T-helper 2 cell (primary cell): ENCODE measurements around the gene PCDHGB4.
"Not testable (repeated sequence)": the region's sequence is repeated elsewhere in the genome, so short reads cannot be mapped to it uniquely, and the experiment has no call there.

Source experiments
- DNase-seq, 5 experiments: peaks; one replicate each; pipeline versions ENCODE4 v3.0.0 to v3.0.0-alpha.2; 2012 to 2022

PCDHGB4 gene

DNA sequence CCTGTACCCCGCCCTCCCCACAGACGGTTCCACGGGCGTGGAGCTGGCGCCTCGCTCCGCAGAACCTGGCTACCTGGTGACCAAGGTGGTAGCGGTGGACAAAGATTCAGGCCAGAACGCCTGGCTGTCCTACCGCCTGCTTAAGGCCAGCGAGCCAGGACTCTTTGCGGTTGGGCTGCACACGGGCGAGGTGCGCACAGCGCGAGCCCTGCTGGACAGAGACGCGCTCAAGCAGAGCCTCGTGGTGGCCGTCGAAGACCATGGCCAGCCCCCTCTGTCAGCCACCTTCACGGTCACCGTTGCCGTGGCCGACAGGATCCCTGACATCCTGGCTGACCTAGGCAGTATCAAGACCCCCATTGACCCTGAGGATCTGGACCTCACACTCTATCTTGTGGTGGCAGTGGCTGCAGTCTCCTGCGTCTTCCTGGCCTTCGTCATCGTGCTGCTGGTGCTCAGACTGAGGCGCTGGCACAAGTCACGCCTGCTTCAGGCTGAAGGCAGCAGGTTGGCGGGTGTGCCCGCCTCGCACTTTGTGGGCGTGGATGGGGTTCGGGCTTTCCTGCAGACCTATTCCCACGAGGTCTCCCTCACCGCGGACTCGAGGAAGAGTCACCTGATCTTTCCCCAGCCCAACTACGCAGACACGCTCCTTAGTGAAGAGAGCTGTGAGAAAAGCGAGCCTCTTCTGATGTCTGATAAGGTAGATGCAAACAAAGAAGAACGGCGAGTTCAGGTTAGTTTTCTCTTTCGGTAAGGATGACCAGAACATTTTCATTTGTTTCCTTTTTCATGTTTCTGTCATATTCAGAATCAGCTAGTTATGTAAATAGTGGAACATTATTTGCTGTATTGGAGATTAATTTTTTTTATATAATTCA is 21.2 kb upstream of the PCDHGB4 start:
- no peak for DNase-seq

DNA sequence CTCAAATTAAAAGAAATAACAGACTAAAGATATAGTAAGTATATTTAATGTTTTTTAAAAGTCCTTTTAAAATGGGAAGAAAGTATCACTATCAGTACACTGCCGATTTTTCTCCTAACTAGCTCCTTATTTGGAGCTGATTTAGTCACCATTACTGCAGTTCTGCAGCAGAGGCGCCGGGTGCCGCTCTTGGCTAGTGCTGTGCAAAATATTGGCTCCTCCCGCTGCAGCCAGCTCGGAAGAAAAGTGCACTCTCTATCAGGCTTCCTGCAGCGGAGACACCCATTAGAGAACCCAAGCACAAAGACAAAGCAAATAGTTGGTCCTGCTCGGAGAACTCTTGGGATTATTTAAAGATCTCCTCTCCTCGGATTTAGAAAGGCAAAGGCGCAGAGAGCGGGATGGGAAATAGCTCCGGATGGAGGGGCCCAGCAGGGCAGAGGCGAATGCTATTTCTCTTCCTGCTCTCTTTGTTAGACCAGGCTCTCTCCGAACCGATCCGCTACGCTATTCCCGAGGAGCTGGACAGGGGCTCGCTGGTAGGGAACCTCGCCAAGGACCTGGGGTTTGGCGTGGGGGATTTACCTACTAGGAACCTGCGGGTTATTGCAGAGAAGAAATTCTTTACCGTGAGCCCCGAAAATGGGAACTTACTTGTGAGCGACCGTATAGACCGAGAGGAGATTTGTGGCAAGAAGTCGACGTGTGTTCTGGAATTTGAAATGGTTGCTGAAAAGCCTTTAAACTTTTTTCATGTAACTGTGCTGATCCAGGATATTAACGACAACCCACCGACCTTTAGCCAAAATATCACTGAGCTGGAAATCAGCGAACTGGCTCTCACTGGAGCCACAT is 17.3 kb upstream of the PCDHGB4 start, which contains the start of gene PCDHGB3:
TSS of gene PCDHGB3 (plus strand) at position 249 of the 855 bp plus-strand sequence. CDS start at position 402, 153 bp downstream.
- DNase-seq: peak in 2 of 5 experiments; percentile 30 to 52

DNA sequence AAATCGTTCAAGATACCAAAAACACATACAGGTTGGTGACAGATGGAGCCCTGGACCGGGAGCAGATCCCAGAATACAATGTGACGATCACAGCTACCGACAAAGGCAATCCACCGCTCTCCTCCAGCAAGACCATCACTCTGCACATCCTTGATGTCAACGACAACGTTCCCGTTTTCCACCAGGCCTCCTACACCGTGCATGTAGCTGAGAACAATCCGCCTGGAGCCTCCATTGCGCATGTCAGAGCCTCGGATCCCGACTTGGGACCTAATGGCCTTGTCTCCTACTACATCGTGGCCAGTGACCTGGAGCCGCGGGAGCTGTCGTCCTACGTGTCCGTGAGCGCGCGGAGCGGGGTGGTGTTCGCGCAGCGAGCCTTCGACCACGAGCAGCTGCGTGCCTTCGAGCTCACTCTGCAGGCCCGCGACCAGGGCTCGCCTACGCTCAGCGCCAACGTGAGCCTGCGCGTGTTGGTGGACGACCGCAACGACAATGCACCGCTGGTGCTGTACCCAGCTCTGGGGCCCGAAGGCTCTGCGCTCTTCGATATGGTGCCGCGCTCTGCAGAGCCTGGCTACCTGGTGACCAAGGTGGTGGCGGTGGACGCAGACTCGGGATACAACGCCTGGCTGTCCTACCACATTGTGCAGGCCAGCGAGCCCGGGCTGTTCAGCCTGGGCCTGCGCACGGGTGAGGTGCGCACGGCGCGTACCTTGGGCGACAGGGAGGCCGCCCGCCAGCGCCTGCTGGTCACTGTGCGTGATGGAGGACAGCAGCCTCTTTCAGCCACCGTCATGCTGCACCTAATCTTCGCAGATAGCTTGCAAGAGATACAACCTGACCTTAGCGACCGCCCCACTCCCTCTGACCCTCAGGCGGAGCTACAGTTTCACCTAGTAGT is 15.7 kb upstream of the PCDHGB4 start:
- no peak for DNase-seq

DNA sequence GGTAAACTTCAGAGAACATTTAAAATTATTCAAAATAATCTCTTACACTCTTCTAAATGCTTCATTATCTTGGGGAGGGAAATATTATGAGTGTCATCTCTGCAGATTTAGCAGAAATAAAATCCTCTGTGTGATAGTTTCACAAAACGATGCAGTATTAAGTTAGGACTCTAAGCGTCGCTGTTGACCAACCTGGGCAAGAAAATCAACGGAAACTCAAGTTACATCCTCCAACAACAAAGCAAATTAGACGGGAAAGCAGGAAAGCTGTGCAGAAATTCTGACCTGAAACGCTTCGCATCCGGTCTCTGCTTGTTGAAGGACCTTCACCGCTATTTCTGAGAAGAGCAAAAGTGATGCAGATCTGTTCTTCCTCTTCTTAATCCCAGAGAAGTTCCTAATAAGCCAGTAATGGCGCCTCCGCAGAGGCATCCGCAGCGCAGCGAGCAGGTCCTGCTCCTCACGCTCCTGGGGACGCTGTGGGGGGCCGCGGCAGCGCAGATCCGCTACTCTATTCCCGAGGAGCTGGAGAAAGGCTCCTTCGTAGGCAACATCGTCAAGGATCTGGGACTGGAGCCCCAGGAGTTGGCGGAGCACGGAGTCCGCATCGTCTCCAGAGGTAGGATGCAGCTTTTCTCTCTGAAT is 13.7 kb upstream of the PCDHGB4 start, which contains the start of gene PCDHGA6:
TSS of gene PCDHGA6 (plus strand) at position 219 of the 645 bp plus-strand sequence. CDS start at position 412, 193 bp downstream.
- DNase-seq: no peak

DNA sequence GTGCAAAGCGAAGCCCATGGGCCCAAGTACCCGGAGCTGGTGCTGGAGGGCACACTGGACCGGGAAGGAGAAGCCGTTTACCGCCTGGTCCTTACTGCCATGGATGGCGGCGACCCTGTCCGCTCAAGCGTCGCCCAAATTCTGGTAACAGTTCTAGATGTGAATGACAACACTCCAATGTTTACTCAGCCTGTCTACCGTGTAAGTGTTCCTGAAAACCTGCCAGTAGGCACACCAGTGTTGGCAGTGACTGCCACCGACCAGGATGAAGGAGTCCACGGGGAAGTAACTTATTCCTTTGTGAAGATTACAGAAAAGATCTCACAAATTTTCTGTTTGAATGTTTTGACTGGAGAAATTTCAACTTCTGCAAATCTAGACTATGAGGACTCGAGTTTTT is 12.9 kb upstream of the PCDHGB4 start:
- DNase-seq: no peak

DNA sequence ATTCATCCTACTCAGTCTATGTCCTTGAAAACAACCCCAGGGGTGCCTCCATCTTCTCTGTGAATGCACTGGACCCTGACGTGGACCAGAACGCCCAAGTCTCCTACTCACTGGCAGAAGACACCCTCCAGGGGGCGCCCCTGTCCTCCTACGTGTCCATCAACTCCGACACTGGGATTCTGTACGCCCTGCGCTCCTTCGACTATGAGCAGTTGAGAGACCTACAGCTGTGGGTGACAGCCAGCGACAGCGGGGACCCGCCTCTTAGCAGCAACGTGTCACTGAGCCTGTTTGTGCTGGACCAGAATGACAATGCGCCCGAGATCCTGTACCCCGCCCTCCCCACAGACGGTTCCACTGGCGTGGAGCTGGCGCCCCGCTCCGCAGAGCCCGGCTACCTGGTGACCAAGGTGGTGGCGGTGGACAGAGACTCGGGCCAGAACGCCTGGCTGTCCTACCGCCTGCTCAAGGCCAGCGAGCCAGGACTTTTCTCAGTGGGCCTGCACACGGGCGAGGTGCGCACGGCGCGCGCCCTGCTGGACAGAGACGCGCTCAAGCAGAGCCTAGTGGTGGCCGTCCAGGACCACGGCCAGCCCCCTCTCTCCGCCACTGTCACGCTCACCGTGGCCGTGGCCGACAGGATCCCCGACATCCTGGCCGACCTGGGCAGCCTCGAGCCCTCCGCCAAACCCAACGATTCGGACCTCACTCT is 11.9 kb upstream of the PCDHGB4 start:
- not testable (repeated sequence) for DNase-seq

DNA sequence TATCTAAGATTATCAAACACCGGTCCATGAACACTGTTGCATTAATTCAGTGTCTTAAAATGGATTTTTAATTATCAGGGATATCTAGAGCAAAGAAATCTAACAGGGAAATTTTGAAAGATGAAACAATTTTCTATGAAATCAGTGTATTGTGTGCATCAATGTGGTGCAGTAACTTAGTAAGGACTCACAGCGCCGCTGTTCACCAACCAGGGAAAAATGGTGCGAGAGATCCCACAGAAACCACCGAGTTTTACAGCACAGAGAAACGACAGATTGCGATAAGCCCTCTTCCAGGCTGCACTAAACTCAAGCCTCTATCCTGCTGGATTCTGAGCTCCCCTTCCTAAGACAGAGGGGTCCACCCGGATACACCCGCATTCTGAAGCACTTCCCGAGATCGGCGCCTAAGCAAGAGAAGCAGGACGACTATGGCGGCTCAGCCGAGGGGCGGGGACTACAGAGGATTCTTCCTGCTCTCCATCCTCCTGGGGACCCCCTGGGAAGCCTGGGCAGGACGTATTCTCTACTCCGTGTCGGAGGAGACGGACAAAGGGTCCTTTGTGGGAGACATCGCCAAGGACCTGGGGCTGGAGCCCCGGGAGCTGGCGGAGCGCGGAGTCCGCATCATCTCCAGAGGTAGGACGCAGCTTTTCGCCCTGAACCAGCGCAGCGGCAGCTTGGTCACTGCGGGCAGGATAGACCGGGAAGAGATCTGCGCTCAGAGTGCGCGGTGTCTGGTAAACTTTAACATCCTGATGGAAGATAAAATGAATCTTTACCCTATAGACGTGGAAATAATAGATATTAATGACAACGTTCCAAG is 4.8 kb upstream of the PCDHGB4 start, which contains the start of gene PCDHGA7:
TSS of gene PCDHGA7 (plus strand) at position 274 of the 826 bp plus-strand sequence. CDS start at position 432, 158 bp downstream.
- DNase-seq: peak in 1 of 5 experiments; percentile 11

DNA sequence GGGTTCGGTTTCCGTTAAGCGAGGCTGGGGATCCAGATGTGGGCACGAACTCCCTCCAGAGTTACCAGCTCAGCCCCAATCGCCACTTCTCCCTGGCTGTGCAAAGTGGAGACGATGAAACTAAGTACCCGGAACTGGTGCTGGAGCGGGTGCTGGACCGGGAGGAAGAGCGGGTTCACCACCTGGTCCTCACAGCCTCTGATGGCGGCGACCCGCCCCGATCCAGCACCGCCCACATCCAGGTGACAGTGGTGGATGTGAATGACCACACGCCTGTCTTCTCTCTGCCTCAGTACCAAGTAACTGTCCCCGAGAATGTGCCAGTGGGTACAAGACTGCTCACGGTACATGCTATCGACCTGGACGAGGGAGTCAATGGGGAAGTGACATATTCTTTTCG is 4.2 kb upstream of the PCDHGB4 start:
- no peak for DNase-seq

DNA sequence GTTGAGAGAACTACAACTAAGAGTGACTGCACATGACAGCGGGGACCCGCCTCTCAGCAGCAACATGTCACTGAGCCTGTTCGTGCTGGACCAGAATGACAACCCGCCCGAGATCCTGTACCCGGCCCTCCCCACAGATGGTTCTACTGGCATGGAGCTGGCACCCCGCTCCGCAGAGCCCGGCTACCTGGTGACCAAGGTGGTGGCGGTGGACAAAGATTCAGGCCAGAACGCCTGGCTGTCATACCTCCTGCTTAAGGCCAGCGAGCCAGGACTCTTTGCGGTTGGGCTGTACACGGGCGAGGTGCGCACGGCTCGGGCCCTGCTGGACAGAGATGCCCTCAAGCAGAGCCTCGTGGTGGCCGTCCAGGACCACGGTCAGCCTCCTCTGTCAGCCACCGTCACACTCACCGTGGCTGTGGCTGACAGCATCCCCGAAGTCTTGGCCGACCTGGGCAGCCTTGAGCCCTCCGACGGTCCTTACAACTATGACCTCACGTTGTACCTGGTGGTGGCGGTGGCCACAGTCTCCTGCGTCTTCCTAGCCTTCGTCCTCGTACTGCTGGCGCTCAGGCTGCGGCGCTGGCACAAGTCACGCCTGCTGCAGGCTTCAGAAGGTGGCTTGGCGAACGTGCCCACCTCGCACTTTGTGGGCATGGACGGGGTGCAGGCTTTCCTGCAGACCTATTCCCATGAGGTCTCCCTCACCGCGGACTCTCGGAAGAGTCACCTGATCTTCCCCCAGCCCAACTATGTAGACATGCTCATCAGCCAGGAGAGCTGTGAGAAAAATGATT is 2.8 kb upstream of the PCDHGB4 start:
- no peak for DNase-seq

DNA sequence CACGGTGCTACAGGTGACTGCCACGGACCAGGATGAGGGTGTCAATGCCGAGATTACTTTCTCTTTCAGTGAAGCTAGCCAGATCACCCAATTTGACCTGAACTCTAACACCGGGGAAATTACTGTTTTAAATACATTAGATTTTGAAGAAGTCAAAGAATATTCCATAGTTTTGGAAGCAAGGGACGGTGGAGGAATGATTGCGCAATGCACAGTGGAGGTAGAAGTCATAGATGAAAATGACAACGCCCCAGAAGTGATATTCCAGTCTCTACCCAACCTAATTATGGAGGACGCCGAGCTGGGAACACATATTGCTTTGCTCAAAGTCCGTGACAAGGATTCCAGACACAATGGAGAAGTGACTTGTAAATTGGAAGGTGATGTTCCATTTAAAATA is 1.2 kb downstream of the PCDHGB4 start:
- no peak for DNase-seq

DNA sequence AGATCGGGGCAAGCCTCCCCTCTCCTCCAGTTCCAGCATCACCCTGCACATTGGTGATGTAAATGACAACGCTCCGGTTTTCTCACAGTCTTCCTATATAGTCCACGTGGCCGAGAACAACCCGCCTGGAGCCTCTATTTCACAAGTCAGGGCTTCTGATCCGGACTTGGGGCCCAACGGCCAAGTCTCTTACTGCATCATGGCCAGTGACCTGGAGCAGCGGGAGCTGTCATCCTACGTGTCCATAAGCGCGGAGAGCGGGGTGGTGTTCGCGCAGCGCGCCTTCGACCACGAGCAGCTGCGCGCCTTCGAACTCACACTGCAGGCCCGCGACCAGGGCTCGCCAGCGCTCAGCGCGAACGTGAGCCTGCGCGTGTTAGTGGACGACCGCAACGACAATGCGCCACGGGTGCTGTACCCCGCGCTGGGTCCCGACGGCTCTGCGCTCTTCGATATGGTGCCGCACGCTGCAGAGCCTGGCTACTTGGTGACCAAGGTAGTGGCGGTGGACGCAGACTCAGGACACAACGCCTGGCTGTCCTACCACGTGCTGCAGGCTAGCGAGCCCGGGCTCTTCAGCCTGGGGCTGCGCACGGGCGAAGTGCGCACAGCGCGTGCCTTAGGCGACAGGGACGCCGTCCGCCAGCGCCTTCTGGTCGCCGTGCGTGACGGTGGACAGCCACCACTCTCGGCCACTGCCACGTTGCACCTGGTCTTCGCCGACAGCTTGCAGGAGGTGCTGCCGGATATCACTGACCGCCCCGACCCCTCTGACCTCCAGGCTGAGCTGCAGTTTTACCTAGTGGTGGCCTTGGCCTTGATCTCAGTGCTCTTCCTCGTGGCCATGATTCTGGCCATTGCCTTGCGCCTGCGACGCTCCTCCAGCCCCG is 1.9 kb downstream of the PCDHGB4 start:
- DNase-seq: no peak

DNA sequence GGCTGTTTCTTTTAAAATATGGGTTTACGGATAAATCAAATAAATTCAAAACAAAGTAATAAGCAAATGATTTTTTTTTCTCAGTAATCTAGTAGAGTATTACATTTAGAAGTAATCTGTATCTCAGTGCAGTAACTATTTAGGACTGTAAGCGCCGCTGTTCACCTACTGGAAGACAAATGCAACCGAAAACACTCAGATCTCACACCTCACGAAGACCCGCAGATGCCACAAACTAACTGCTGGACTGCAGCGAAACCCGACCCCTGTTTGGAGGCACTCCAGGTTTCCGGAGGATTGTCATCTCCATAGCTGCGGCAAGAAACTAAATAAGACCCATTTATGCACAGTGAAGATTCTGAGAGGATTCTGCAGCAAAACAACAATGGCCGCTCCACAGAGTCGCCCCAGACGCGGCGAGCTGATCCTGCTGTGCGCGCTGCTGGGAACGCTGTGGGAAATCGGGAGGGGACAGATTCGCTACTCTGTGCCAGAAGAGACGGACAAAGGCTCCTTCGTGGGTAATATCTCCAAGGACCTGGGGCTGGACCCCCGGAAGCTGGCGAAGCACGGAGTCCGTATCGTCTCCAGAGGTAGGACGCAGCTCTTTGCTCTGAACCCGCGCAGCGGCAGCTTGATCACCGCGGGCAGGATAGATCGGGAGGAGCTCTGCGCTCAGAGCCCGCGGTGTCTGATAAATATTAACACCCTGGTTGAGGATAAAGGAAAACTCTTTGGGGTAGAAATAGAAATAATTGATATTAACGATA is 5.1 kb downstream of the PCDHGB4 start, which contains the start of gene PCDHGA8:
TSS of gene PCDHGA8 (plus strand) at position 205 of the 770 bp plus-strand sequence. CDS start at position 386, 181 bp downstream.
- peak in 1 of 5 experiments; percentile 14 for DNase-seq

DNA sequence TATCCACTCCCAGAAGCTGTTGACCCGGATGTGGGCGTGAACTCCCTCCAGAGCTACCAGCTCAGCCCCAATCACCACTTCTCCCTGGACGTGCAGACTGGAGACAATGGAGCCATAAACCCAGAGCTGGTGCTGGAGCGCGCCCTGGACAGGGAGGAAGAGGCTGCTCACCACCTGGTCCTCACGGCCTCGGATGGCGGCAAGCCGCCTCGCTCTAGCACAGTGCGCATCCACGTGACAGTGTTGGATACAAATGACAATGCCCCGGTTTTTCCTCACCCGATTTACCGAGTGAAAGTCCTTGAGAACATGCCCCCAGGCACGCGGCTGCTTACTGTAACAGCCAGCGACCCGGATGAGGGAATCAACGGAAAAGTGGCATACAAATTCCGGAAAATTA is 5.8 kb downstream of the PCDHGB4 start:
- DNase-seq: no peak

DNA sequence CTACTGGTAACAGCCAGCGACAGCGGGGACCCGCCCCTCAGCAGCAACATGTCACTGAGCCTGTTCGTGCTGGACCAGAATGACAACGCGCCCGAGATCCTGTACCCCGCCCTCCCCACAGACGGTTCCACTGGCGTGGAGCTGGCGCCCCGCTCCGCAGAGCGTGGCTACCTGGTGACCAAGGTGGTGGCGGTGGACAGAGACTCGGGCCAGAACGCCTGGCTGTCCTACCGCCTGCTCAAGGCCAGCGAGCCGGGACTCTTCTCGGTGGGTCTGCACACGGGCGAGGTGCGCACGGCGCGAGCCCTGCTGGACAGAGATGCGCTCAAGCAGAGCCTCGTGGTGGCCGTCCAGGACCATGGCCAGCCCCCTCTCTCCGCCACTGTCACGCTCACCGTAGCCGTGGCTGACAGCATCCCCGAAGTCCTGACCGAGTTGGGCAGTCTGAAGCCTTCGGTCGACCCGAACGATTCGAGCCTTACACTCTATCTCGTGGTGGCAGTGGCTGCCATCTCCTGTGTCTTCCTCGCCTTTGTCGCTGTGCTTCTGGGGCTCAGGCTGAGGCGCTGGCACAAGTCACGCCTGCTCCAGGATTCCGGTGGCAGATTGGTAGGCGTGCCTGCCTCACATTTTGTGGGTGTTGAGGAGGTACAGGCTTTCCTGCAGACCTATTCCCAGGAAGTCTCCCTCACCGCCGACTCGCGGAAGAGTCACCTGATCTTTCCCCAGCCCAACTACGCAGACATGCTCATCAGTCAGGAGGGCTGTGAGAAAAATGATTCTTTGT is 7.1 kb downstream of the PCDHGB4 start:
- DNase-seq: not testable (repeated sequence)

DNA sequence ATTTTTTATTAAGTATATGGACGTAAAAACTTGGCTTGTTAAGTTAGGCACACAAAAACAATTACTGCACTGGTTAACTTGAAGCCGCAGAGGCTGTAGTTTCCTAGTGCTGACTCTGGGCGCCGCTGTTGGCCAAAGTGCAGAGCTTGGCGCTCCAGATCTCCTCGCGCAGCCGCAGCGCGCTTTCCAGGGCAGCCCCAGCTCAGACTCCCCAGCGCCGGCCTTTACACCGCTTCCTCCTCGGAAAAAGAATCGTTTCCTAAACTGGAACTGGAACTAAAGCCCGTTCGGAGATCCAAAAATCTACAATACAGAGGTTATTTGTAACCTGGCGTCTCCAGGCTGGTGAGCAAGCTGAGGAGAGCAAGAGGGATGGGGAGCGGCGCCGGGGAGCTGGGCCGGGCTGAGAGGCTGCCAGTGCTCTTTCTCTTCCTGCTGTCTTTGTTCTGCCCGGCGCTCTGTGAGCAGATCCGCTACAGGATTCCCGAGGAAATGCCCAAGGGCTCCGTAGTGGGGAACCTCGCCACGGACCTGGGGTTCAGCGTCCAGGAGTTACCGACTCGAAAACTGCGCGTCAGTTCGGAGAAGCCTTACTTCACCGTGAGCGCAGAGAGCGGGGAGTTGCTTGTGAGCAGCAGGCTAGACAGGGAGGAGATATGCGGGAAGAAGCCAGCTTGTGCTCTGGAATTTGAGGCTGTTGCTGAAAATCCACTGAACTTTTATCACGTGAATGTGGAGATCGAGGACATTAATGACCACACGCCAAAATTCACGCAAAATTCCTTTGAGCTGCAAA is 10.5 kb downstream of the PCDHGB4 start, which contains the start of gene PCDHGB5:
TSS of gene PCDHGB5 (plus strand) at position 192 of the 796 bp plus-strand sequence. CDS start at position 373, 181 bp downstream.
- DNase-seq: peak in 1 of 5 experiments; percentile 45
